ENCODE measurements around the gene SETBP1. TPM values are rescaled to one million over a fixed set of nuclear protein-coding genes. Genes with fewer than 3 reads are reported as not detected.

Gene SETBP1
- total RNA-seq, 1 donor from 2014 or later = 80.0 TPM

- TF ChIP-seq CTCF (IDR thresholded peaks at IDR 0.05) = no peak
- Mint-ChIP-seq H3K9me3 (ENCODE audit: unreplicated experiment) (peaks cover 6% of the 10 kb centered on the region), H3K27ac (ENCODE audit: unreplicated experiment) (no peak overlapping the region), H3K4me3 (ENCODE audit: unreplicated experiment) (no peak overlapping the region), H3K27me3 (ENCODE audit: unreplicated experiment) (no peaks in the 10 kb centered on the region), H3K4me1 (ENCODE audit: unreplicated experiment) (peaks cover 34% of the 10 kb centered on the region), H3K36me3 (ENCODE audit: unreplicated experiment) (peaks cover 15% of the 10 kb centered on the region)
- no peak for DNase-seq (ENCODE audit: extremely low spot score, unreplicated experiment)
These were observed 219.1 kb downstream of the SETBP1 start for GRCh38 chr18:44899832-44900231.

- no peak overlapping the region for H3K27ac Mint-ChIP-seq (ENCODE audit: unreplicated experiment)
- H3K4me3 Mint-ChIP-seq (ENCODE audit: unreplicated experiment) = no peak overlapping the region
- peaks cover 8% of the 10 kb centered on the region for H3K9me3 Mint-ChIP-seq (ENCODE audit: unreplicated experiment)
These were observed 219.9 kb downstream of the SETBP1 start for GRCh38 chr18:44900627-44901026.

GRCh38 chr18:44901283-44901682 is 220.6 kb downstream of the SETBP1 start:
- no peak overlapping the region for H3K27ac Mint-ChIP-seq (ENCODE audit: unreplicated experiment)
- H3K27me3 Mint-ChIP-seq (ENCODE audit: unreplicated experiment) = no peaks in the 10 kb centered on the region
- peaks cover 34% of the 10 kb centered on the region for H3K4me1 Mint-ChIP-seq (ENCODE audit: unreplicated experiment)
- no peak for DNase-seq (ENCODE audit: extremely low spot score, unreplicated experiment)
- H3K9me3 Mint-ChIP-seq (ENCODE audit: unreplicated experiment) = peaks cover 8% of the 10 kb centered on the region
- H3K36me3 Mint-ChIP-seq (ENCODE audit: unreplicated experiment) = peaks cover 17% of the 10 kb centered on the region
- no peak overlapping the region for H3K4me3 Mint-ChIP-seq (ENCODE audit: unreplicated experiment)
- TF ChIP-seq CTCF (IDR thresholded peaks at IDR 0.05) = peak; percentile 33

More at GRCh38 chr18:44900627-44901026, 219.9 kb downstream of the SETBP1 start:
- Mint-ChIP-seq H3K4me1 (ENCODE audit: unreplicated experiment) (peaks cover 34% of the 10 kb centered on the region), H3K36me3 (ENCODE audit: unreplicated experiment) (peaks cover 17% of the 10 kb centered on the region), H3K27me3 (ENCODE audit: unreplicated experiment) (no peaks in the 10 kb centered on the region)
- TF ChIP-seq CTCF (IDR thresholded peaks at IDR 0.05) = no peak
- no peak for DNase-seq (ENCODE audit: extremely low spot score, unreplicated experiment)

GRCh38 chr18:44903327-44903726 is 222.6 kb downstream of the SETBP1 start:
- Mint-ChIP-seq H3K36me3 (ENCODE audit: unreplicated experiment) (peaks cover 17% of the 10 kb centered on the region), H3K27me3 (ENCODE audit: unreplicated experiment) (no peaks in the 10 kb centered on the region), H3K4me1 (ENCODE audit: unreplicated experiment) (peaks cover 25% of the 10 kb centered on the region), H3K27ac (ENCODE audit: unreplicated experiment) (no peak overlapping the region), H3K9me3 (ENCODE audit: unreplicated experiment) (peaks cover 8% of the 10 kb centered on the region), H3K4me3 (ENCODE audit: unreplicated experiment) (no peak overlapping the region)
- no peak for TF ChIP-seq CTCF (IDR thresholded peaks at IDR 0.05)
- DNase-seq (ENCODE audit: extremely low spot score, unreplicated experiment) = no peak

- no peak for TF ChIP-seq CTCF (IDR thresholded peaks at IDR 0.05)
- H3K4me3 Mint-ChIP-seq (ENCODE audit: unreplicated experiment) = no peak overlapping the region
- no peak overlapping the region for H3K27ac Mint-ChIP-seq (ENCODE audit: unreplicated experiment)
- peaks cover 8% of the 10 kb centered on the region for H3K9me3 Mint-ChIP-seq (ENCODE audit: unreplicated experiment)
- H3K4me1 Mint-ChIP-seq (ENCODE audit: unreplicated experiment) = peaks cover 23% of the 10 kb centered on the region
- no peaks in the 10 kb centered on the region for H3K27me3 Mint-ChIP-seq (ENCODE audit: unreplicated experiment)
- DNase-seq (ENCODE audit: extremely low spot score, unreplicated experiment) = no peak
- H3K36me3 Mint-ChIP-seq (ENCODE audit: unreplicated experiment) = peaks cover 17% of the 10 kb centered on the region
These were observed 224.1 kb downstream of the SETBP1 start for GRCh38 chr18:44904768-44905167.
